MCF 10A (cell line): Measurements from ENCODE around the gene TSR1. TPM values are rescaled to one million over a fixed set of nuclear protein-coding genes. Genes with fewer than 3 reads are reported as not detected.

Source experiments
- BruUV-seq: library from RNA; stranded (reverse); fragments of 400-500 nt; replicated peaks from 2 replicates; lab custom pipeline; 2021; lab: Mats Ljungman, UMichigan
- CTCF ChIA-PET: fragments of 300-600 bp; sonication (Branson Sonifier 250); formaldehyde crosslinking; extraction: SDS; loops from one replicate; lab custom pipeline; 2021; ENCODE audit warnings: antibody characterized with exemption, inconsistent platforms; lab: Yijun Ruan, JAX
- POLR2A ChIA-PET: fragments of 300-600, 350-650 bp; sonication (Branson Sonifier 250); formaldehyde crosslinking; extraction: SDS; loops from one replicate; lab custom pipeline; 2020; ENCODE audit warnings: antibody characterized with exemption, inconsistent platforms; lab: Yijun Ruan, JAX
- DNase-seq: peaks from one replicate; pipeline ENCODE4 v3.0.0-alpha.2; 2018; ENCODE audit not compliant: unreplicated experiment
- H3K27ac Mint-ChIP-seq: one replicate; pipeline ENCODE4 v1.8.0; 2022; ENCODE audit warnings: mild to moderate bottlenecking, low read depth, mixed read lengths; ENCODE audit not compliant: unreplicated experiment
- H3K27me3 Mint-ChIP-seq: one replicate; pipeline ENCODE4 v1.8.0; 2022; ENCODE audit warnings: mixed read lengths; ENCODE audit not compliant: insufficient read depth, unreplicated experiment
- H3K36me3 Mint-ChIP-seq: one replicate; pipeline ENCODE4 v1.8.0; 2022; ENCODE audit warnings: mild to moderate bottlenecking, moderate library complexity, mixed read lengths; ENCODE audit not compliant: insufficient read depth, unreplicated experiment
- H3K4me1 Mint-ChIP-seq: one replicate; pipeline ENCODE4 v1.8.0; 2022; ENCODE audit warnings: mixed read lengths; ENCODE audit not compliant: insufficient read depth, unreplicated experiment
- H3K4me3 Mint-ChIP-seq: one replicate; pipeline ENCODE4 v1.8.0; 2022; ENCODE audit warnings: mild to moderate bottlenecking, moderate library complexity, mixed read lengths; ENCODE audit not compliant: unreplicated experiment
- H3K9me3 Mint-ChIP-seq: one replicate; pipeline ENCODE4 v1.8.0; 2022; ENCODE audit warnings: mixed read lengths; ENCODE audit not compliant: unreplicated experiment
- intact Hi-C: fragments of 100-400 bp; cut with micrococcal nuclease; formaldehyde crosslinking; loops from 2 replicates; pipeline ENCODE4 v1.14.1; 2022
- total RNA-seq: library from RNA; stranded (reverse); gene quantifications from 2 replicates; pipeline ENCODE4 v1.2.3, GENCODE V29; 2022
- TF ChIP-seq, protein P1 (sequence below): fragments of 200-600 bp; IDR thresholded peaks from one replicate; pipeline ENCODE4 v1.8.0; 2022; ENCODE audit warnings: antibody characterized with exemption, mild to moderate bottlenecking; ENCODE audit not compliant: unreplicated experiment

Gene TSR1
- total RNA-seq, 1 experiment from 2014 or later = 61.5 TPM

DNA sequence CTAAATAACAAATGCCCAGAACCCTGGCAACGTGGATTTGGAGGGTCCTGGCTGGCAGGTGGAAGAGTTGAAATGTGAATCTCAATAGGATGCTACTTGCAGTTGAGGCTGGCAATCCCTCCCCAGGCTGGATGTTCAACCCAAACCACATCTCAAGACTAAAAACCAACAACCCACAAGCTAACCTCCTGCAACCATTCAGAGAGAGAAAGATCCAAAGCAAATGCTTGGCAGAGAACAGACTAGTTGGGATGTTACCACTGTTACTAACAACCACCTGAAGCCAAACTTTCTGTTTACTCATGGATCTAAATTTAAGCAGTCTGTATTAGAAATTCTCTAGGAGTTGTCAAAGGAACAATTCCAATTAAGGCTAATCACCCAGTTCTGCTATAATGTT lies 60.5 kb downstream of the TSR1 start:
- no peak overlapping the region for H3K27ac Mint-ChIP-seq
- ChIA-PET POLR2A (interaction anchor here (0.7 kb wide), 1 partner anchor 224 kb away, joined by 3 read pairs; no protein-coding TSS in a partner anchor), CTCF (no interaction called here)
- no TSS peak for BruUV-seq
- H3K36me3 Mint-ChIP-seq = peaks cover 54% of the 10 kb centered on the region
- no peak overlapping the region for H3K4me3 Mint-ChIP-seq
- H3K4me1 Mint-ChIP-seq = no peaks in the 10 kb centered on the region
- H3K27me3 Mint-ChIP-seq = no peaks in the 10 kb centered on the region
- H3K9me3 Mint-ChIP-seq = no peaks in the 10 kb centered on the region
- intact Hi-C loops = no loop called here
- TF ChIP-seq, protein P1, sequence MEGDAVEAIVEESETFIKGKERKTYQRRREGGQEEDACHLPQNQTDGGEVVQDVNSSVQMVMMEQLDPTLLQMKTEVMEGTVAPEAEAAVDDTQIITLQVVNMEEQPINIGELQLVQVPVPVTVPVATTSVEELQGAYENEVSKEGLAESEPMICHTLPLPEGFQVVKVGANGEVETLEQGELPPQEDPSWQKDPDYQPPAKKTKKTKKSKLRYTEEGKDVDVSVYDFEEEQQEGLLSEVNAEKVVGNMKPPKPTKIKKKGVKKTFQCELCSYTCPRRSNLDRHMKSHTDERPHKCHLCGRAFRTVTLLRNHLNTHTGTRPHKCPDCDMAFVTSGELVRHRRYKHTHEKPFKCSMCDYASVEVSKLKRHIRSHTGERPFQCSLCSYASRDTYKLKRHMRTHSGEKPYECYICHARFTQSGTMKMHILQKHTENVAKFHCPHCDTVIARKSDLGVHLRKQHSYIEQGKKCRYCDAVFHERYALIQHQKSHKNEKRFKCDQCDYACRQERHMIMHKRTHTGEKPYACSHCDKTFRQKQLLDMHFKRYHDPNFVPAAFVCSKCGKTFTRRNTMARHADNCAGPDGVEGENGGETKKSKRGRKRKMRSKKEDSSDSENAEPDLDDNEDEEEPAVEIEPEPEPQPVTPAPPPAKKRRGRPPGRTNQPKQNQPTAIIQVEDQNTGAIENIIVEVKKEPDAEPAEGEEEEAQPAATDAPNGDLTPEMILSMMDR = no peak
- no peak for DNase-seq

DNA sequence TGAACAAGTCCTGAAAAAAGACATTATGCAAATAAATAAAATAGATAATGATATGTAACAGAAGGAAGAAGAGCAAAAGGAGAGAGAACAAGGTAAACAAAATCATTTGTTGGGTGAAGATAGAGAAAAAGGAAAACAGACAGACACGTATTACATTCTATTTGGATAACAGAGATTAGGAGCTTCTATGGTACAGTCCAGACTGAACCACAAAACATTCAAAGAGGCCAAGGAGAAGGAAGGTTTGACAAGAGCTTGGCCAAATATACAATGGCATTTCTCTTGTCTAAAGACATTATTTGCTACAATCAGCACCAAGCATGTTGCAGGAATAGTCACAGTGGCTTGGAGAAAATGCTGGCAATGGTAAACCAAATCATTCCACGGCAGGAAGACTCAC lies 61.8 kb downstream of the TSR1 start:
- intact Hi-C loops = no loop called here
- BruUV-seq = no TSS peak
- POLR2A ChIA-PET = no interaction called here
- TF ChIP-seq, protein P1 = no peak
- CTCF ChIA-PET = no interaction called here
- H3K27me3 Mint-ChIP-seq = no peaks in the 10 kb centered on the region
- no peaks in the 10 kb centered on the region for H3K9me3 Mint-ChIP-seq
- DNase-seq = no peak
- H3K36me3 Mint-ChIP-seq = peaks cover 41% of the 10 kb centered on the region
- H3K27ac Mint-ChIP-seq = peak overlapping the region; percentile 16
- no peaks in the 10 kb centered on the region for H3K4me1 Mint-ChIP-seq
- no peak overlapping the region for H3K4me3 Mint-ChIP-seq

Other genes with a start within 250 kb of the TSR1 start
- gene SMG6, start 32.7 kb downstream of the TSR1 start, total RNA-seq = 17.0 and 23.2 TPM in 2 replicates
- gene SRR, start 32.5 kb downstream of the TSR1 start, total RNA-seq = 7.7 and 16.6 TPM in 2 replicates
- gene SGSM2, start 1.0 kb upstream of the TSR1 start, total RNA-seq = 26.5 and 35.1 TPM in 2 replicates
- gene MNT, start 64.6 kb upstream of the TSR1 start, total RNA-seq = 25.5 and 32.5 TPM in 2 replicates
- gene METTL16, start 175.4 kb upstream of the TSR1 start, total RNA-seq = 37.6 and 41.4 TPM in 2 replicates